Adrenal gland (tissue), 5 donors: ENCODE data around the gene DGKA.
"Not testable (repeated sequence)": the region's sequence is repeated elsewhere in the genome, so short reads cannot be mapped to it uniquely, and the experiment has no call there.

Source experiments
- CTCF ChIP-seq, 6 experiments: fragments of 450-650 bp in 4 of 6; fragments of 200-600 bp in 2 of 6; sonication (generic) in 1 of 6; IDR thresholded peaks; 1 replicate in 5 of 6; 2 replicates in 1 of 6; pipeline versions ENCODE4 v1.5.1 to v1.8.0; 2016 to 2021; ENCODE audit warnings: antibody characterized with exemption in 6 of 6, mild to moderate bottlenecking in 2 of 6, moderate library complexity in 1 of 6
- POLR2A ChIP-seq, 2 donors: fragments of 450-650 bp; IDR thresholded peaks; one replicate each; pipeline ENCODE4 v1.6.1; 2017; ENCODE audit warnings: antibody characterized with exemption in 2 of 2, mild to moderate bottlenecking in 2 of 2, moderate library complexity in 1 of 2
- donor health status: DM: no; HTN: no; CAD: no.

GRCh38 chr12:55999522-55999921 lies 68.6 kb downstream of the DGKA start:
- not testable (repeated sequence) for TF ChIP-seq CTCF, POLR2A (IDR thresholded peaks at IDR 0.05)
